Measurements from ENCODE around the gene MIOX. TPM values are rescaled to one million over a fixed set of nuclear protein-coding genes. Genes with fewer than 3 reads are reported as not detected.

The MIOX gene
- total and polyA plus RNA-seq, 2 experiments from 2014 or later: not detected

DNA sequence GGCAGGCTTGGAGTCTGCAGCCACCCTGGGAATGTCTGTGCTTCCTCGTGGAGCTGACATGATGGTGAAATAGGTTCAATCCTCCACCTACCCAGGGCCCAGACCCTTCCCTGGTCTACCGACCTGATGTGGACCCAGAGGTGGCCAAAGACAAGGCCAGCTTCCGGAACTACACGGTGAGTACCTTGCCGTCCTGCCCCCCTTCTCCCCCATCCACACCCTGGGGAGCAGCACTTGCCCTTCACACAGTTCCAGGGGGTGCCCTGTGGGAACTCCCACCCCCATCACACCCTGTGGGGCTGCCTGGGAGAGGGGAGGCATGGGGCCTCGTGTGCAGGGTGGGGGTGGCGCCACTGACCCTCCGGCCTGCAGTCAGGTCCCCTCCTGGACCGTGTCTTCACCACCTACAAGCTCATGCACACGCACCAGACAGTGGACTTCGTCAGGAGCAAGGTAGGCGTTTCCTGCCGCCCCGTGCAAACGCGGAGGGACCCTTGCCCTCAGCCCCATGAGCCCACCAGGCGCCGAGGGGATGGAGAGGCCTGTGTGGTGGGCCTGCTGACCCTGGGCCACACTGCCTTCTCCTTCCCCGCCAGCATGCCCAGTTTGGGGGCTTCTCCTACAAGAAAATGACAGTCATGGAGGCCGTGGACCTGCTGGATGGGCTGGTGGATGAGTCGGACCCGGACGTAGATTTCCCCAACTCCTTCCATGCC, 789 bp downstream of the MIOX start (continued):
- TF ChIP-seq, protein P1, sequence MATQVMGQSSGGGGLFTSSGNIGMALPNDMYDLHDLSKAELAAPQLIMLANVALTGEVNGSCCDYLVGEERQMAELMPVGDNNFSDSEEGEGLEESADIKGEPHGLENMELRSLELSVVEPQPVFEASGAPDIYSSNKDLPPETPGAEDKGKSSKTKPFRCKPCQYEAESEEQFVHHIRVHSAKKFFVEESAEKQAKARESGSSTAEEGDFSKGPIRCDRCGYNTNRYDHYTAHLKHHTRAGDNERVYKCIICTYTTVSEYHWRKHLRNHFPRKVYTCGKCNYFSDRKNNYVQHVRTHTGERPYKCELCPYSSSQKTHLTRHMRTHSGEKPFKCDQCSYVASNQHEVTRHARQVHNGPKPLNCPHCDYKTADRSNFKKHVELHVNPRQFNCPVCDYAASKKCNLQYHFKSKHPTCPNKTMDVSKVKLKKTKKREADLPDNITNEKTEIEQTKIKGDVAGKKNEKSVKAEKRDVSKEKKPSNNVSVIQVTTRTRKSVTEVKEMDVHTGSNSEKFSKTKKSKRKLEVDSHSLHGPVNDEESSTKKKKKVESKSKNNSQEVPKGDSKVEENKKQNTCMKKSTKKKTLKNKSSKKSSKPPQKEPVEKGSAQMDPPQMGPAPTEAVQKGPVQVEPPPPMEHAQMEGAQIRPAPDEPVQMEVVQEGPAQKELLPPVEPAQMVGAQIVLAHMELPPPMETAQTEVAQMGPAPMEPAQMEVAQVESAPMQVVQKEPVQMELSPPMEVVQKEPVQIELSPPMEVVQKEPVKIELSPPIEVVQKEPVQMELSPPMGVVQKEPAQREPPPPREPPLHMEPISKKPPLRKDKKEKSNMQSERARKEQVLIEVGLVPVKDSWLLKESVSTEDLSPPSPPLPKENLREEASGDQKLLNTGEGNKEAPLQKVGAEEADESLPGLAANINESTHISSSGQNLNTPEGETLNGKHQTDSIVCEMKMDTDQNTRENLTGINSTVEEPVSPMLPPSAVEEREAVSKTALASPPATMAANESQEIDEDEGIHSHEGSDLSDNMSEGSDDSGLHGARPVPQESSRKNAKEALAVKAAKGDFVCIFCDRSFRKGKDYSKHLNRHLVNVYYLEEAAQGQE (IDR thresholded peaks at IDR 0.05; ENCODE audit: unreplicated experiment): no peak
- no peak for TF ChIP-seq POLR2AphosphoS5 (IDR thresholded peaks at IDR 0.05; ENCODE audit: low read depth)
- TF ChIP-seq NANOG (IDR thresholded peaks at IDR 0.05; ENCODE audit: borderline replicate concordance): no peak
- TF ChIP-seq ZNF114 (CRISPR knock-in tag; IDR thresholded peaks at IDR 0.05): no peak

DNA sequence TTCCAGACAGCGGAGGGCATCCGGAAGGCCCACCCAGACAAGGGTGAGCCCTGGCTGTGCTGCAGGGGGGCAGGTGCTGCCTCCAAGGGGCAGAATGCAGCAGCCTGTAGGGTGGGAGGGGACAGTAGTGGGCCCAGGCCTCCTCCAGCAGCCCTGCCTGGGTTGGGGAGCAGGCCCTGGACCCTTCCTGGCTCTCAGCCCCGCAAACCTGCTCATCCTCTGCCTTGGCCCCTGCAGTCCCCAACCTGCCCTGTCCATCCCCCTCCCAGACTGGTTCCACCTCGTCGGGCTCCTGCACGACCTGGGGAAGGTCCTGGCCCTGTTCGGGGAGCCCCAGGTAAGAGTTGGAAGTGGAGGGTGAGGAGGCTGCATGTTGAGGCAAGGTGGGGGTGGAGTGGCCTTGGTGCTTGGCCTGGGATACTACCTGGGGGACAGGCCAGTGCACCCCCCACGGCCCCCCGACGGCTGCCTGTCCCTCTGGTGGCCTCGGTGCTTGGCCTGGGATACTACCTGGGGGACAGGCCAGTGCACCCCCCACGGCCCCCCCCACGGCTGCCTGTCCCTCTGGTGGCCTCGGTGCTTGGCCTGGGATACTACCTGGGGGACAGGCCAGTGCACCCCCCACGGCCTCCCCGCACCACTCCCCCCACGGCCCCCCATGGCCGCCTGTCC, 1.5 kb downstream of the MIOX start:
- H3K27me3 Mint-ChIP-seq (ENCODE audit: insufficient read depth, low read depth, poor library complexity): peaks cover 9% of the 10 kb centered on the region
- DNase-seq (ENCODE audit: low spot score) (no peak), ATAC-seq (no peak)
- H3F3A ChIP-seq (replicated peaks; ENCODE audit: low read depth): no peaks in the 10 kb centered on the region
- no peak overlapping the region for H3K27ac Mint-ChIP-seq
- H3K27ac ChIP-seq (ENCODE audit: low read depth): no peak overlapping the region
- no peaks in the 10 kb centered on the region for H3K9me2 ChIP-seq (ENCODE audit: insufficient read depth)
- H3K36me3 Mint-ChIP-seq (ENCODE audit: low read depth): 0 out of 3 replicates have a peak, but pooled peaks cover under 1% of the 10 kb centered on the region
- H3K4me3 ChIP-seq: no peak overlapping the region
- H2AFZ ChIP-seq: no peak overlapping the region
- H3K4me2 ChIP-seq: no peak overlapping the region
- H3K36me3 ChIP-seq (ENCODE audit: insufficient read depth): no peaks in the 10 kb centered on the region
- no peak overlapping the region for H3K4me3 Mint-ChIP-seq
- no peaks in the 10 kb centered on the region for H3K4me1 ChIP-seq (ENCODE audit: insufficient read depth)
- H3K79me2 ChIP-seq (replicated peaks; ENCODE audit: insufficient read depth): no peaks in the 10 kb centered on the region
- no peaks in the 10 kb centered on the region for H3K27me3 ChIP-seq (ENCODE audit: insufficient read depth)
- no peaks in the 10 kb centered on the region for H4K20me1 ChIP-seq (replicated peaks; ENCODE audit: insufficient read depth)
- no peaks in the 10 kb centered on the region for H3K9me3 Mint-ChIP-seq
- peaks cover 3% of the 10 kb centered on the region; the same call in 1 of the 3 replicates for H3K4me1 Mint-ChIP-seq
- TF ChIP-seq, protein P2, sequence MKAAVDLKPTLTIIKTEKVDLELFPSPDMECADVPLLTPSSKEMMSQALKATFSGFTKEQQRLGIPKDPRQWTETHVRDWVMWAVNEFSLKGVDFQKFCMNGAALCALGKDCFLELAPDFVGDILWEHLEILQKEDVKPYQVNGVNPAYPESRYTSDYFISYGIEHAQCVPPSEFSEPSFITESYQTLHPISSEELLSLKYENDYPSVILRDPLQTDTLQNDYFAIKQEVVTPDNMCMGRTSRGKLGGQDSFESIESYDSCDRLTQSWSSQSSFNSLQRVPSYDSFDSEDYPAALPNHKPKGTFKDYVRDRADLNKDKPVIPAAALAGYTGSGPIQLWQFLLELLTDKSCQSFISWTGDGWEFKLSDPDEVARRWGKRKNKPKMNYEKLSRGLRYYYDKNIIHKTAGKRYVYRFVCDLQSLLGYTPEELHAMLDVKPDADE (IDR thresholded peaks at IDR 0.05): no peak
- TF ChIP-seq CREB1 (CRISPR knock-in tag; IDR thresholded peaks at IDR 0.05; ENCODE audit: low read depth) (no peak), STAT1 (IDR thresholded peaks at IDR 0.05; ENCODE audit: unreplicated experiment) (no peak), EZH2phosphoT487 (IDR thresholded peaks at IDR 0.05; ENCODE audit: unreplicated experiment) (no peak), ZNF331 (CRISPR knock-in tag; IDR thresholded peaks at IDR 0.05; ENCODE audit: low read depth) (no peak)
- TF ChIP-seq, protein P3, sequence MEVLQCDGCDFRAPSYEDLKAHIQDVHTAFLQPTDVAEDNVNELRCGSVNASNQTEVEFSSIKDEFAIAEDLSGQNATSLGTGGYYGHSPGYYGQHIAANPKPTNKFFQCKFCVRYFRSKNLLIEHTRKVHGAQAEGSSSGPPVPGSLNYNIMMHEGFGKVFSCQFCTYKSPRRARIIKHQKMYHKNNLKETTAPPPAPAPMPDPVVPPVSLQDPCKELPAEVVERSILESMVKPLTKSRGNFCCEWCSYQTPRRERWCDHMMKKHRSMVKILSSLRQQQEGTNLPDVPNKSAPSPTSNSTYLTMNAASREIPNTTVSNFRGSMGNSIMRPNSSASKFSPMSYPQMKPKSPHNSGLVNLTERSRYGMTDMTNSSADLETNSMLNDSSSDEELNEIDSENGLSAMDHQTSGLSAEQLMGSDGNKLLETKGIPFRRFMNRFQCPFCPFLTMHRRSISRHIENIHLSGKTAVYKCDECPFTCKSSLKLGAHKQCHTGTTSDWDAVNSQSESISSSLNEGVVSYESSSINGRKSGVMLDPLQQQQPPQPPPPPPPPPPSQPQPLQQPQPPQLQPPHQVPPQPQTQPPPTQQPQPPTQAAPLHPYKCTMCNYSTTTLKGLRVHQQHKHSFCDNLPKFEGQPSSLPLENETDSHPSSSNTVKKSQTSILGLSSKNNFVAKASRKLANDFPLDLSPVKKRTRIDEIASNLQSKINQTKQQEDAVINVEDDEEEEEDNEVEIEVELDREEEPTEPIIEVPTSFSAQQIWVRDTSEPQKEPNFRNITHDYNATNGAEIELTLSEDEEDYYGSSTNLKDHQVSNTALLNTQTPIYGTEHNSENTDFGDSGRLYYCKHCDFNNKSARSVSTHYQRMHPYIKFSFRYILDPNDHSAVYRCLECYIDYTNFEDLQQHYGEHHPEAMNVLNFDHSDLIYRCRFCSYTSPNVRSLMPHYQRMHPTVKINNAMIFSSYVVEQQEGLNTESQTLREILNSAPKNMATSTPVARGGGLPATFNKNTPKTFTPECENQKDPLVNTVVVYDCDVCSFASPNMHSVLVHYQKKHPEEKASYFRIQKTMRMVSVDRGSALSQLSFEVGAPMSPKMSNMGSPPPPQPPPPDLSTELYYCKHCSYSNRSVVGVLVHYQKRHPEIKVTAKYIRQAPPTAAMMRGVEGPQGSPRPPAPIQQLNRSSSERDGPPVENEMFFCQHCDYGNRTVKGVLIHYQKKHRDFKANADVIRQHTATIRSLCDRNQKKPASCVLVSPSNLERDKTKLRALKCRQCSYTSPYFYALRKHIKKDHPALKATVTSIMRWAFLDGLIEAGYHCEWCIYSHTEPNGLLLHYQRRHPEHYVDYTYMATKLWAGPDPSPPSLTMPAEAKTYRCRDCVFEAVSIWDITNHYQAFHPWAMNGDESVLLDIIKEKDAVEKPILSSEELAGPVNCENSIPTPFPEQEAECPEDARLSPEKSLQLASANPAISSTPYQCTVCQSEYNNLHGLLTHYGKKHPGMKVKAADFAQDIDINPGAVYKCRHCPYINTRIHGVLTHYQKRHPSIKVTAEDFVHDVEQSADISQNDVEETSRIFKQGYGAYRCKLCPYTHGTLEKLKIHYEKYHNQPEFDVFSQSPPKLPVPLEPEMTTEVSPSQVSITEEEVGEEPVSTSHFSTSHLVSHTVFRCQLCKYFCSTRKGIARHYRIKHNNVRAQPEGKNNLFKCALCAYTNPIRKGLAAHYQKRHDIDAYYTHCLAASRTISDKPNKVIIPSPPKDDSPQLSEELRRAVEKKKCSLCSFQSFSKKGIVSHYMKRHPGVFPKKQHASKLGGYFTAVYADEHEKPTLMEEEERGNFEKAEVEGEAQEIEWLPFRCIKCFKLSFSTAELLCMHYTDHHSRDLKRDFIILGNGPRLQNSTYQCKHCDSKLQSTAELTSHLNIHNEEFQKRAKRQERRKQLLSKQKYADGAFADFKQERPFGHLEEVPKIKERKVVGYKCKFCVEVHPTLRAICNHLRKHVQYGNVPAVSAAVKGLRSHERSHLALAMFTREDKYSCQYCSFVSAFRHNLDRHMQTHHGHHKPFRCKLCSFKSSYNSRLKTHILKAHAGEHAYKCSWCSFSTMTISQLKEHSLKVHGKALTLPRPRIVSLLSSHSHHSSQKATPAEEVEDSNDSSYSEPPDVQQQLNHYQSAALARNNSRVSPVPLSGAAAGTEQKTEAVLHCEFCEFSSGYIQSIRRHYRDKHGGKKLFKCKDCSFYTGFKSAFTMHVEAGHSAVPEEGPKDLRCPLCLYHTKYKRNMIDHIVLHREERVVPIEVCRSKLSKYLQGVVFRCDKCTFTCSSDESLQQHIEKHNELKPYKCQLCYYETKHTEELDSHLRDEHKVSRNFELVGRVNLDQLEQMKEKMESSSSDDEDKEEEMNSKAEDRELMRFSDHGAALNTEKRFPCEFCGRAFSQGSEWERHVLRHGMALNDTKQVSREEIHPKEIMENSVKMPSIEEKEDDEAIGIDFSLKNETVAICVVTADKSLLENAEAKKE (CRISPR knock-in tag; IDR thresholded peaks at IDR 0.05): no peak
- TF ChIP-seq, protein P4, sequence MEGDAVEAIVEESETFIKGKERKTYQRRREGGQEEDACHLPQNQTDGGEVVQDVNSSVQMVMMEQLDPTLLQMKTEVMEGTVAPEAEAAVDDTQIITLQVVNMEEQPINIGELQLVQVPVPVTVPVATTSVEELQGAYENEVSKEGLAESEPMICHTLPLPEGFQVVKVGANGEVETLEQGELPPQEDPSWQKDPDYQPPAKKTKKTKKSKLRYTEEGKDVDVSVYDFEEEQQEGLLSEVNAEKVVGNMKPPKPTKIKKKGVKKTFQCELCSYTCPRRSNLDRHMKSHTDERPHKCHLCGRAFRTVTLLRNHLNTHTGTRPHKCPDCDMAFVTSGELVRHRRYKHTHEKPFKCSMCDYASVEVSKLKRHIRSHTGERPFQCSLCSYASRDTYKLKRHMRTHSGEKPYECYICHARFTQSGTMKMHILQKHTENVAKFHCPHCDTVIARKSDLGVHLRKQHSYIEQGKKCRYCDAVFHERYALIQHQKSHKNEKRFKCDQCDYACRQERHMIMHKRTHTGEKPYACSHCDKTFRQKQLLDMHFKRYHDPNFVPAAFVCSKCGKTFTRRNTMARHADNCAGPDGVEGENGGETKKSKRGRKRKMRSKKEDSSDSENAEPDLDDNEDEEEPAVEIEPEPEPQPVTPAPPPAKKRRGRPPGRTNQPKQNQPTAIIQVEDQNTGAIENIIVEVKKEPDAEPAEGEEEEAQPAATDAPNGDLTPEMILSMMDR (conservative IDR thresholded peaks at IDR 0.05; ENCODE audit: low read depth in 2 of 2): no peak
